ENCODE data around the gene TNS1. TPM values are rescaled to one million over a fixed set of nuclear protein-coding genes. Genes with fewer than 3 reads are reported as not detected.

Gene TNS1
- total and polyA plus RNA-seq, 10 of the 15 experiments (the other 5 are each of a cell fraction or from before 2014, with no cell fraction given) = 0.05 to 0.44 TPM; not detected in 8

GRCh38 chr2:218006741-218007140, 3.9 kb upstream of the TNS1 start:
- H3K27me3 ChIP-seq (replicated peaks in 1 of 2; ENCODE audit: control insufficient read depth in 2 of 2, insufficient read depth in 2 of 2, low read length in 1 of 2) = peaks cover 6 to 16% of the 10 kb centered on the region in 2 experiments
- intact Hi-C loops (cut with micrococcal nuclease; ENCODE audit: unreplicated experiment) (no loop called here), in situ Hi-C loops (cut with MboI) (no loop called here)
- H3K36me3 ChIP-seq (ENCODE audit: control insufficient read depth in 2 of 2, insufficient read depth in 2 of 2, low read length in 1 of 2) = no peaks in the 10 kb centered on the region
- H3K4me1 ChIP-seq (ENCODE audit: control insufficient read depth, insufficient read depth, low read length) = no peaks in the 10 kb centered on the region
- ChIA-PET RAD21 (ENCODE audit: unreplicated experiment) (no interaction called here), SMC1A (ENCODE audit: uncharacterized antibody, unreplicated experiment) (no interaction called here), CTCF (no interaction called here), POLR2A (no interaction called here)
- H3K9ac ChIP-seq (ENCODE audit: control insufficient read depth, insufficient read depth, low read length) = no peak overlapping the region
- no peak overlapping the region for H3K4me3 ChIP-seq
- H3K27ac ChIP-seq (ENCODE audit: control insufficient read depth, insufficient read depth) = no peak overlapping the region
- no peak overlapping the region for H2AFZ ChIP-seq (ENCODE audit: control insufficient read depth, low read depth, low read length)
- no peaks in the 10 kb centered on the region for H3K79me2 ChIP-seq (ENCODE audit: control insufficient read depth, insufficient read depth, low read length)
- no peak overlapping the region for H3K4me2 ChIP-seq (ENCODE audit: control insufficient read depth, insufficient read depth)
- no TSS peak for BruUV-seq (replicated peaks)
- 29% methylated on average over 4 of the region's 4 CpGs for WGBS (ENCODE audit: insufficient coverage, insufficient replicate concordance, low lambda C conversion rate, missing lambda C conversion rate)
- no peak for DNase-seq (ENCODE audit: low read depth, low spot score)
- H4K20me1 ChIP-seq (ENCODE audit: control insufficient read depth, insufficient read depth) = no peaks in the 10 kb centered on the region; the same call in 1 of the 2 replicates
- ATAC-seq = no peak
- FAIRE-seq = no peak
- no peaks in the 10 kb centered on the region for H3K9me3 ChIP-seq (replicated peaks; ENCODE audit: control insufficient read depth, insufficient read depth, low read length)
- TF ChIP-seq ATF2 (IDR thresholded peaks at IDR 0.05; ENCODE audit: low read length) (no peak), E2F8 (IDR thresholded peaks at IDR 0.05; ENCODE audit: low read depth, partially characterized antibody) (no peak), MYB (IDR thresholded peaks at IDR 0.05; ENCODE audit: borderline replicate concordance, low read depth, low read length) (no peak), ELK1 (IDR thresholded peaks at IDR 0.05; ENCODE audit: low read depth, low read length) (no peak), CEBPZ (IDR thresholded peaks at IDR 0.05; ENCODE audit: low read depth, low read length) (no peak), TCF3 (IDR thresholded peaks at IDR 0.05; ENCODE audit: borderline replicate concordance, insufficient read depth, low read depth, low read length) (no peak), EP300 (IDR thresholded peaks at IDR 0.05; ENCODE audit: borderline replicate concordance in 1 of 2, control insufficient read depth in 1 of 2, low read depth in 2 of 2, low read length in 2 of 2) (no peak), CTCF (IDR thresholded peaks at IDR 0.05 in 2 of 3, conservative IDR thresholded peaks at IDR 0.05 in 1 of 3; ENCODE audit: control insufficient read depth in 2 of 3, extremely low read depth in 1 of 3, insufficient read depth in 1 of 3, low read depth in 3 of 3, low read length in 3 of 3) (no peak), CBX5 (IDR thresholded peaks at IDR 0.05; ENCODE audit: low read depth) (no peak), CHD1 (IDR thresholded peaks at IDR 0.05; ENCODE audit: low read depth, low read length) (no peak), RFX5 (IDR thresholded peaks at IDR 0.05; ENCODE audit: low read depth, low read length) (no peak), SREBF2 (IDR thresholded peaks at IDR 0.05; ENCODE audit: low read length) (no peak)
